IPS DF 4.7 (cell line): ENCODE results near the gene FHL2.

Experiments used
- DNase-seq: peaks from one replicate; pipeline ENCODE4 v3.0.0-alpha.2; 2013; ENCODE audit warnings: low spot score; ENCODE audit errors: extremely low read depth

Gene FHL2

DNA sequence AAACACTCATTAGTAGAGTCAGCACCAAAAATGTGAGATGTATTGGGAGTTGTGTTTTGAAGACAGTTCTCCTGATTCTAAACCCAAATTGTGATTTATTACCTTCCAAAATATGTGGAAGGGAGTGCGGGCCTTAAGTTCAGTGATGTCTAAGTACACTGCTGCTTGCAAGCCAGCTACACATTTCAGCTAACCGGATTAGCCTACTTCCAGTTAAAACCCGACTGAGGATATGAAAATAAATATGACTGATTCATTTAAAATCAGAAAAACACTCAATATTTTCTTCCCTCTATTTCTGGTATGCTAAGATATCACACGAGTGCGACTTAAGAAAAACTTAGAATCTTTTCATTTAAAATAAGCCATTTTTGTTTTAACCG lies 907 bp downstream of the FHL2 start:
- no peak for DNase-seq

DNA sequence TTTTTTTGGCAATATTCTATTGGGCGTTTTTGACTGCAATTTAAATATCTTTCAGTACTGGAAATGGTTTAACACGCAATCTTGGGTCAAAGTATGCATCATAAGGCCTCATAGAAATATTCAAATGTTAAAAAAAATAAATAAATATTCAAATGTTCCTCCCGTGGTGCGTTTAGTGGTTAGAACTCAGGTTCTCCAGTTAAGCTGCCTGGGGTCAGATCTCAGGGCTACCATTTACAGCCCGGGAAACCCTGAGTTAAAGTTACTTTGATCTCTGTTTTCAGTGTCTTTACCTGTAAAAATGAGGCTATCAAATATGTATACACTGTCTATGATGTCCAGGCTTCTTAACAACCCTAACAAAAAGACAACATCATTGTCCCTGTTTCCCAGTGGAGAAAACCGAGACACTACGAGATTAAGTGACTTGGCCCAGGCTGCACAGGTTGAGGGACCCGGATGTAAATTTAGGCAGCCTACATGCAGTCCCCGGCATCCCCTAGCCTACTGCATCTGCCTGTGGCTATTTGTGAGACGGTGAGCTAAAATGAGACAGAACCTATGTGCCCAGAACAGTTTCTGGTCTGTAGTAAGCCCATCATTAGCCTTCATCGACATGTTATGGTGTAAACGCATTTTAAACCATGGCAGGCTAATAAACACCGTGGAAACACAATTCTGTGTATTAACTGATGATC lies 1.7 kb downstream of the FHL2 start:
- DNase-seq: no peak

DNA sequence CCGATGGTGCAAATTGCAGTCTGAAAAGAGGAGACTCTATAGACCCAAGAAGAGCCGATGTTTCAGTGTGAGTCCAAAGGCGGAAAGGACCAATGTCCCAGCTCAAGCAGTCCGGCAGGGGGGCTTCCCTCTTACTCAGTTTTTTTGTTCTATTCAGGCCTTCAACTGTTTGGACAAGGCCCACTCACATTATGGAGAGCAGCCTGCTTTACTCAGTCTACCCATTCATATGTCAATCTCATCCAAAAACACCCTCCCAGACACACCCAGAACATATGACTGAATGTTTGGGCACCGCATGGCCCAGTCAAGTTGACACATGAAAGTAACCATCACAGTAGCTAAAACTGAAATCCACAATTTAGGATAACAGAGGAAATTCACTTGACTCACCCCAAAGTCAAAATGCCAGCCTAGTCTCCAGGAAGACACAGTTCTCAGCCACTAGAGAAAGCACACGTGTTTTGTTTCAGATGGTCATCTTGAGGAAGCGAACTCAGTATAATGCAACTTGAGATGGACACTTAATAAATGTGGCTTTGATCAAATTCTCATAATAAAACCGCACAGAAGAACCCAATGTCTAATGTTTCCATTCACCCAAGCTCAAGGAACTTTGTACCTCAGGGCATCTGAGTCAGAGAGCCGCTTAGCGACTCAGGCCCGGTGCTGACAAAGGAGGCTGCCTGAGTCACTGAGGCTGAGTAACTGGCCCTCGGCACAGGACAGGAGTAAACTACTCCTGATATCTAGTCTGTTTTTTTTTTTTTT lies 2.4 kb downstream of the FHL2 start:
- no peak for DNase-seq

DNA sequence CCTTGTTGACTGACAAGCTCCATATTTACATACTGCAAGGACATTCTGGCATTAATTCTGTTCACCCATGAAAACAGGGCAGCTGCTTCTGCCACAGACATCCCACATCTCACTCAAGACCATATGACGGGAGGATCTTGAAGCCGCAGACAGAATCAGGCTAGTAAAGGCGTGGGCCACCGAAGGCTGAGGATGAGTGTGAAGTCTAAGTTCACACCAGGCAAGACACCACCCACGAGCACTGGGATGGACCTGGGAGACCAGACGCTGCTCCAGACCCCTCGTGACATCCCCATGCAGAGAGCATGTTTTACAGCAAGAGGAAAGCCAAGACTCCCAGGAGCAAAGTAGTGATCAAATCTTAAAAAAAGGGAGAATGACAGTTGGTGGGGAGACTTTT lies 3.2 kb downstream of the FHL2 start:
- DNase-seq: no peak

DNA sequence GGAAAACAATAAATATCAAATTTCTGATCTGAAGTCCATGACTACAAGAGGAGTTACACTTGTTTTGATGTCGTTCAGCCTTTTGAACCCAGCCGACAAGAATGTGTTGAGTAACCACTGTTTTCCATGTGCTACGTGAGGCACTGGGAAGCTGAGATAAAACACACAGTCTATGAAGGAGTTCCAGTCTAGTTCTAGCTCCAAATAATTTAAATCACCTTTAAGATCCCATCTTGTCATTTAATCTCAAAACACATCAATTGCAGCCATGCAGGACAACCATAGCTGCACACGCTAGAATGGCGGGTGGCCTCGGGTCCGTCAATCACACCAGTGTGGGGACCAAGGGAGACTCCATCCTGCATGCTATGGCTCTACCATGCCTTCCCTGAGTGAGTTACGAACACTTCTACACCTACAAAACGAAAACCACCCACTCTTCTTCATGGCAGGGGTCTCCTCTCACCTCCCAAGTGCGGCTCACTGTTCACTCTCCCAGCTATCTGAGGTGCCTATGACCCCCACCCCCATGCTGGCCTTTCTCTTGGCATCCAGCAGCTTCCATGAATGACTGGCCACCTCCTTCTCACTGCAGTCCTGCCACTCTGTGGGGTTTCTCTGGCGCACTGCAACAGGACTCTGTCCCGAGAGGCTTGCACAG lies 3.8 kb downstream of the FHL2 start:
- DNase-seq: no peak

DNA sequence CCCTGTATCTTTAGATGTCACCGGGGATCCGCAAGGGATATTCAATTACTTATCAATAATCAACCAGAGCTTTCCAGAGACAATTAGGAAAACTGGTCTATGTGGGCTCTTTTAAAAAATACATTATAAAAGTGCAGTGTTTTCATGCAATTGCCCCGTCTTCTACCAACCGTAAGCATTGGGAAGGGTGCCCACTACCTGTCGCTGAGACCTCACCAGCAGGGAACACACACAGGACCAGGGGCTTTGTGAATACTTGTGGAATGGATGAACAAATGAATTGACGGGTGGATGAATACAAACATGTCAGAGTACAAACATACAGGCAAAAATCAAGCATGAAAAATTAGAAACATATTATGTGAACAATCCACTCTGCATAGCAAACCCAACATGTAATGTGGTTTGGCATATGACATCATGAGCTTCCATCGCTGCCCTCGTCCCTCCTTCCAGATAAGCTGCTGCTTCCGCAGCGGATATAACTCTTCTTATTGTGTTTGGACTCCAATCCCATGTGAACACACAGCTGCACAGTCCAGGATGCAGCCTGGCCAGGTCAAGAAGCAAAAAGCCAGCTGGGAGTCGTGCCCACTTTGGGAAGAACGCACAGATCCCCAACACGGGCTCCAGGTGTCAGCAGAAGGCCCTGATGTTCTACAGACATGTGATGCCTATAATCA lies 5.3 kb downstream of the FHL2 start:
- DNase-seq: no peak

DNA sequence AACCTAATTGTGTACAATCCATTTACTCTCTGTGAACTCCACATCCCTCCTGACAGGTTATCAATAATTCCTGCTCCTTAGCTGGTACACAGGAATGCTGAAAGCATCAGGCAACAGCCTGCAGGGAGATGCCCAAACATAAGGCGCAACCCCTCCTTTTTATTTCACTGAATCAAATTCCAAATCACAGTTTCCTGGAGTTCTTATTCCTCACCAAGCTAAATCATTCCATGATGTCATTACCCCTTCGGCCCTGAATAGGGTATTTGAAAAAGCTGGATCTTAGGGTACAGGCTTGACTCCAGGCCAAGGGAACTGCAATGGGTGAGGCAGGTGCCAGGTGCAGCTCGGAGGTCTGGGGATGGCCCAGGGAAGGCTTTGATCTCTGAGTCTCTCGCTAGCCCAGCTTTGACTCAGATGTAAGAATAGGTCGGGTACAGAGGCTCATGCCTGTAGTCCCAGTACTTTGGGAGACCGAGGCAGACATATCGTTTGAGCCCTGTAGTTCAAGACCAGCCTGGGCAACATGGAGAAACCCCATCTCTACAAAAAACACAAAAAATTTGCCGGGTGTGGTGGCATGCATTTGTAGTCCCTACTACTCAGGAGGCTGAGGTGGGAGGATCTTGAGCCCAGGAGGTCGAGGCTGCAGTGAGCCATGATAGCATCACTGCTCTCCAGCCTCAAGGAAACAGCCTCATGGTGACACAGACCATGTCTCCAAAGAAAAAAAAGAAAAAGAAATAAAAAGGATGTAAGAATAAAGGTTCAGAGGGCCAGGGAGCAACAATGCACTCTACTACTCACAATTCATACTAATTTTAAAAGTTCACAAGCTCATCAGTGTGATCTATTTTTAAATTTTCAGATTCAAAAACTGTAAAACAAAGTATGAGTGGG lies 6.8 kb downstream of the FHL2 start:
- no peak for DNase-seq

DNA sequence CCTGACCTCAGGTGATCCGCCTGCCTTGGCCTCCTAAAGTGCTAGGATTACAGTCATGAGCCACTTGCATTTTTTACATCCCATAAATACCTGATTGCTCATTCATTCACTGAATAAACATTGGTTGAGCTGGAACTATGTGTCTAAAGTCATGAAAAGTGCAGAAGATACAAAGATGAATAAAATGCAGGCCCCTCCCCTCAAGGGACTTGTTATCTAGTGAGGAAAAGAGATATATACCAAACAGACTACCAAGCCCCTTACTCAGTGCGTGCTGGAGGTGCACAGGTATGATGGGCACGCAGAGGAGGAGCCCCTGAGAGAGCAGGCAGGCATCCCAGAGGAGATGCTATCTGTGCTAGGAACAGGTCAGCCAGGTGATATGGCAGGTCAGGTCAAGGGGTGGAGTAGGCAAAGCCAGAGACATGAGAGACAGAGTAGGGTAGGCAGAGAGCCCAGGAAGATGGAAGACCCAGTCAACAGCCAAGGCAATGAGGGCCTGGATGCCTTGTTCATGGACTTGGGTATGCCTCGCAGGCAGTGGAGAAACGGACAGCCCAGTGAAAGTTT lies 7.7 kb downstream of the FHL2 start:
- no peak for DNase-seq

DNA sequence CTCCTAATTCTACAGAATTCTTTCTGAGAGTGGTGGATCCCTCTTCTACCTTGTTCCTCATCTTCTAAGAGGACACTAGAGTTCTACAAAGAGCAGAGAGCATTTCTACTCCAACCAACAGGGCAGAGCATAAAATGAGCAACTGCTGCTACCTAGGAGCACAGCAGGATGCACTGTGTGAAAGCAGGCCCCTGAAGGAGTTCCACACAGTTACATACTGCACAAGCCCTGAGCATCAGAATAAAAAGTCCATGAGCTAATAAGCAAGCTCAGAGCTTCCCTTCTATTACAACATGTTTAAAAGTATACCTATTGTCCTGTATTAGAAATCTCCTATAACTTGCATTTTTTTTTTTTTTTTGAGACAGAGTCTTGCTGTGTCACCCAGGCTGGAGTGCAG lies 8.4 kb downstream of the FHL2 start:
- no peak for DNase-seq

DNA sequence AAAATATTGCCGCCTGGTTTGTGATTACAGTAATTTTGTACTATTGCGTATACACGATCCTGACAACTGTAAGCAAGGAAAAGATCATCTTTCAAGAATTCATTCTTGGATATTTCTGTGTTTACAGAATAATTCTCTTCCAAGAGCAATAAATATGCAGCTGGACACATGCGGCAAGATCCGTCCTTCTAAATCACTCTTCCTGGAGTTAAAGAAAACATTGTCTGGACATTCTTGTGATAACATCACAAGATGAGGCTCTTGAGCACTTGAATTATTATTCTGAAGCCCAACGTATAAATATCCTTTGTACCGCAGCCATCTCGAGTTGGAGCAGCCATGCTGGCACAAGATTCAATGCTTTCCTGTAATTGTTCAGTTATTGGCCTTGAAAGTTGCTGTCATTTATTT lies 9.9 kb downstream of the FHL2 start:
- DNase-seq: no peak

DNA sequence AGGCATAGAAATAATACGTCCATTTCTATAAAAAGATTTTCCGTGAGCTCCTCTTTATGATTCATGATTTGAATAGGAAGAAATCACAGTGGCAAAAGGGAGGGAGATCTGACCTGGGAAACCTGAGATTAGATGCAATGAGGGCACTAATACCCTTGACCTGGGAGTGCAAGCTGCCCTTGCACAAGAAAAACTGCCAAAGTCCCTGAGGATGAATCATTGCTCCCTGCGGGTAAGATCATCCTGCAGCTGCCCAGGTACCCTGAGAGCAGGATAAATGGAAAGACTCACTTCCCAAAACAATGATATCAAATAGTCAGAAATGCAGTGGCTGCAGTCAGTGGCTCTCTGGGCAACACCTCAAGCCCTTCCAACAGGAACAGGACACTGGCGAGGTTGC lies 11.6 kb downstream of the FHL2 start:
- no peak for DNase-seq

DNA sequence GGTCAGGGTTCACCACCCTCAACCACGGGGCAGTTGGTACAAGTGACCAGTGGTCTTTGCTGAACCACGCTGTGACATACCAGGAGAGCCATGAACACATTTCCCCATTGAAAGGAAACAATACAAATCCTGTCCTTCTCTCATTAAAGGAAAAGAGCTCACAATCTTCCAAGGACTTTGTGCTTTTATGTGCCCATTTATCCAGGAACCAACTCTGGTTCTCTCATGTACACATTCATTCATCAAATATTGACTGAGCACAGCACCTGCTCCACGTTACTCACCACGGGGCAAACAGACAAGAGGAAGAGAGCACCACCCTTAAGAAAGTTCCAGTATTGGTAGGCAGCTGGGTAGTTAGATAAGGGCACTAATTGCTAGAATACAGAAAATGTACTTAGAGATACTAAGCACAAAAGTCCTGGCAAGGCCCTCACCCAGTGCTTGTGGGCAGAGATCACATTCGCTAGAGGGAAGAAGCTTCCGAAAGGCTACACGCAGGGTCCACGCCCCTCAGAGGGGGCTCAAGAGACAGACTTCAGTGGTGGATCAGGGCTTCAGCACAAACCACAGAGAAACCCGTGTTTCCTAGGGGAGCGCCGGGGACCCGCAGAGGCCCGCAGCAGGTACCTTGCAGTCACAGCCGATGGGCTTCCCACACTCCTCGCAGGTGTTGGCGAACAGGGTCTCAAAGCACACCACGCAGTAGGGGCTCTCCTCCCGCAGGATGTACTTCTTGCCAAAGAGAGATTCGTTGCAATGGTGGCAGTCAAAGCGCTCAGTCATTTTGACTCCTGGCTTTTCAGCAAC lies 12.9 kb downstream of the FHL2 start:
- no peak for DNase-seq

DNA sequence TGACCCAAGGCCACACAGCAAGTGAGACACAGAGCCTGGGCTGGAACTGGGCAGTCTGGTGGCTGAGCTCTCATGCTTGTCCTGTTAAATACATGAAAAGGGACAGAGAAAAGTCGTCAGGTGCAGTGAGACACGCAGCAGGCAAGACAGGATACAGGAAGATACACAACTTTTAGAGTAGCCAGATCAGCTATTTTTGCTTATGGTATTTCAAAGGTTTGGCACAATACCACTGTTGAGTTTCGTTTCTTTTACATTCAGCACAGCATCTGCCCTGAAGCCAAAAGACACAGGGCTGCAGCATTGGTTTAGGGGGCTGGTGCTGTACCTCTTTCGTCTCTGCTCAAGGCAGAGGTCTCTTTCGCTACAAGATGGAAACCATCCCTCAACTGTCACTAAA lies 14.0 kb downstream of the FHL2 start:
- no peak for DNase-seq

DNA sequence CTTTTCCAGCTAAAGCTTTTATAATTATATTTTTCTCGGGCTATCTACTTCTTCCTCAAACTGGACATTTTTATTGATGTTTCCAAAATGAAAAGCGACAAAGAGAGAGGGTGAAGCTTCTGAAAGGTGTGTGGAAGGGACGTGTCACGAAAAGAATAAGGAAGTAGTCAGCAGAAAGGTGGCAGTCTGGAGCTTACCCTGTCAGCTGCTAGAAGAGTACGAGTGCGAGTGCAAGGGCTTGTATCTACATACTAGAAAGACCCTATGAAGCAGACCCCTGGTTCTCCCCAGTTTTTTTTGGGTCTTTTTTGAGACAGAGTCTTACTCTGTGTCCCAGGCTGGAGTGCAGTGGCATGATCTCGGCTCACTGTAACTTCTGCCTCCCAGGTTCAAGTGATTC lies 14.6 kb downstream of the FHL2 start:
- DNase-seq: no peak

DNA sequence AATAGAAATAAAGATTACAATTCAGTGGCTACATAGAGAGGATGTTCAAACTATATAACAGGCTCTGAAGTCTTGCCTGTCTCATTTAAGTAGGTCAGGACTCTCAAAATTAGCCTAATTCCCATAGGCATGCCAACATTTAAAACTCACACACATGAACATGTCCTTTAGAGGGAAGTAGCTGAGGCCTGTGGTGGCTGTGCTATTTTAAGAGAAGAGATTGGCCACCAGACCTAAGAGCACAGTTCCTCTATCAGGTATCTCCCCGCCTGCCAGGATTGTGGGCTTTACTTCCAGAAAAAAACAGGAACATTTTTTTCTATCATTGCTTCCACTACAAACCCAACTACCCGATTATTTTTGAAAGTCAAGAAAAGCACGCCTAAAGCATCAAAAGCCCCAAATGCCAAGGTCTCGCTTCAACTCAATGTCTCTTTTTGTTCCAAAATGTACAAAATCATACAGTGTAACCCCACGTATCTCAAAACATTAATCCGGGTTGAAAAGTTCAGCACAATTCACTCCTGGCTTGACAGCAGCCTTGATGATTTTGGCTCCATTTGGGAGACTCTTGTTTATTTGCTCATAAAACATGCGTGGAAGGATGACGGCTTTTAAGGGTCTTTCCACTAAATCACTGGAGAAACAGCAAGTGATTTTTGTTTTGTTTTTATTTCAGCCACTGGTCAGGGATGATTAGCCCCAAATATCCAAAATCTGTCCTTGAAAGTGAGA lies 15.3 kb downstream of the FHL2 start:
- no peak for DNase-seq

DNA sequence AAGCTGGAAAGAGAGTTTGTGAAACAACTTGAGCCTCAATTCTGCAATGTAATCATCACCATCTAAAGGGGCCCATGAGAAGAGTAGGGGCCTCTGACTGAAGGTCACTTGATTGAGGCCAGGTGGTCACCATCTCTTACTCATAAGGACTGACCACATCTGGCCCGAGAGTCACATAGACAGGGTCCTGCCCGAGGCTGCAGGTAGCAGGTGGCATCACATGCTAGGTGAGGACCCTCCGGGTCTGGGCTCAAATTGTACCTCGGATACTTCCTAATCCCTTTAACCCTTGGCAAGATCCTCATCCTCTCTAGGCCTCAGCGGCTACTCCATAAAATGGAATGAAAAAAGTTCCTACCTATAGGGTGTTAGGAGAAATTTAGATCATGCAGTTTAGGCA lies 16.7 kb downstream of the FHL2 start:
- DNase-seq: no peak

DNA sequence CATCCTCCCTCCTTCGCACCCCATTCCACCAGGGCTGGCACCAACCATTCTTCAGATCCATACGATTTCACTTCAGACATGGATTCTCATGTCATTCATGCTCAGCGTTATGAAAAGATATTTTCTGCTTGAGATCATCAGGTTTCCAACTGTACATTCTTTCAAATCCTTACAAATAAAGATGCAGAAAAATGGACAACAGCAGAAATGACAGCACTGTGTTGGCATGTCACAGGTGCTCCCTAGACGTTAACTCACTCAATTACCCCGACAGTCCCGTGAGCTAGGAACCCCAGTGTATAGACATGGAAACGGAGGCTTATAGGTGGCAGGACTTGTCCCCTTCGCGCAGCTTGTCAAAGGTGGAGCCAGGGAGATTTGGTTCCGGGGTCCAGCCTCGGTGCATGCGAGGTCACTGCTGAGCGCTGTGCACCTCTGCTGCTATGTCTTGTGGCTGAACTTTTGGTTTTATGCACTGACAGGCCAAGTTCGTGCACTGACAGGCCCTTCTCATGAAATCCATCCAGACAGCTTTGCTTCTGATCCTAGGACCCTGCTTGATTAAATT lies 17.7 kb downstream of the FHL2 start:
- DNase-seq: no peak

DNA sequence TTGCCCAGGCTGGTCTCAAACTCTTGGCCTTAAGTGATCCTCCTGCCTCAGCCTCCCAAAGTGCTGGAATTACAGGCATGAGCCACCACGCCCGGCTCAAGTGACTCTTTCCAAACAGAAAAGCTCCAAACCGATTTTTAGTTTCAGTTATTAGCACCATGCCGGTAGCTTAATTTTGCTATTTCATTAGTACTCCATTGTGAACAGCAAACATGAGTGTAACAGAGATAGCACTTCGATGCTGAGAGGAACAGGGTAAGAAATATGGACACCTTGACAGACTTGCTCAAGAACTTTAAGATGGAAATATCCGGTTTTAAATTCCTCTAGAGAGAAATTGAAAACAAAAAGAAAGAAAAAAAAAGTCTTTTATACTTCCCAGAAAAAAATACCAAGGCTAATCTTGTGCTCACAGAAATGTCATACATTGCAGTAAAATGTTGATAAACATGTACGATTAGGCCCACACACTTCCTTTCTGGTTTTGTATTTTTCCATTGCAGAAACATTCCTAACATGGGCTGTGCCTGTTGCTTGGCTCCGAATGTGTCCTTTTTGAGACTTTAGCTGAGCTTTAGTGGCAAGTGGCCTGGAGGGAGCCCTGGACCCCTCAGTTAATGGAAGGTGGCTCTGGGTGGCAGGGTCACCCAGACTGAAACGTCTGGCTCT lies 18.3 kb downstream of the FHL2 start:
- DNase-seq: no peak
